GM12873 (cell line): ENCODE measurements around the gene CEP350.

ENCODE experiments used
- CTCF ChIP-seq: IDR thresholded peaks from 2 replicates; pipeline ENCODE4 v1.5.1; 2012; ENCODE audit warnings: low read depth, mild to moderate bottlenecking, moderate library complexity, low read length, control low read depth; ENCODE audit not compliant: insufficient read depth; ENCODE audit errors: missing control alignments

Gene CEP350

GRCh38 chr1:180053594-180054567 is 99.3 kb downstream of the CEP350 start:
- TF ChIP-seq CTCF, result no peak

- no peak for TF ChIP-seq CTCF
Measured at GRCh38 chr1:180057883-180058396, 103.3 kb downstream of the CEP350 start.

- TF ChIP-seq CTCF, result no peak
Measured at GRCh38 chr1:180061019-180061418, 106.4 kb downstream of the CEP350 start.

- no peak for TF ChIP-seq CTCF
Measured at GRCh38 chr1:180062452-180062971, 107.9 kb downstream of the CEP350 start.

- TF ChIP-seq CTCF, result no peak
Measured at GRCh38 chr1:180065408-180065807, 110.8 kb downstream of the CEP350 start.

- TF ChIP-seq CTCF, result no peak
Measured at GRCh38 chr1:180066150-180066549, 111.5 kb downstream of the CEP350 start.

GRCh38 chr1:180070286-180070685 is 115.7 kb downstream of the CEP350 start:
- no peak for TF ChIP-seq CTCF
